ENCODE data around the gene SIX5.
A peak's percentile ranks its signal among the peaks of the same experiment; 100 is the strongest.

DNA sequence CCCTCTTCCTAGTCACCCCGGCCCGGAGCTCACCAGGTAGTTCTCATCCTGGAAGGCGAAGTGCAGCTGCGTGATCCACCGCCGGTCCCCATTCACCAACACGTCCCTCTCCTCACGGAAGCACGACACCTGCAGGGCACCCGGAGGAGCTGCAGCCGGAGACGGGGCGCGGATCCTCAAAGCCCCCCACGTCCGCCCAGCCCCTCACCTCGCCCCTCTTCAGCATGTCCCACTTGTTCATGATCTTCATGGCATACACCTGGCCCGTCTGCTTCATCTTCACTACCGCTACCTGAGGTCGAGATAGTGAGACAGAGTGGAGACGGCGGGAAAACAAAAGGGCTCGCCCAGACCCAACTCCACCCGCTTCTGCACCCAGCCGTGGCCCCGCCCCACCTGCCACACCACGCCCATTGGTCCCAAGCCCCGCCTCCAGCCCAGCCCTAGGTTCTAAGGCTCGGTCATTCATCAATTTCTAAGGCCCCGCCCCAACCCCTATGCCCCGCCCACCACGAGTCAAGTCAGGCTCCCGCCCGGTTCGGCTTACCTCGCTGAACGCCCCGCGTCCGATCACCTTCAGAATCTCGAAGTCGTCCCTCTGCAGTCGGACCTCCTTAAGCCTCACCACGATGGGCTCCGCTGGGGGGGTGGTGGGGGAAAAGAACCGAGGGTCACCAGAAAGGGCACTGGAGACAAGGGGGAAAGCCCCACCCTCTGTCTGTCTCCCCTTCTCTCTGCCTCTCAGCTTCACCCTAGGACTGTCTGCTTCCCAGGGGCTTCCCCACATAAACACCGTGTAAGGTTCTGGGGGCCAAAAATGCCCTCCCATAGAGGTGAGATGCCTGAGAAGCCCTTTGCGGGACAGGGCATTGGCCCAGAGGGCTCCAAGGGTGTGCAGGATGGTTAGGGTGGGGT, 10.4 kb upstream of the SIX5 start:
- TF ChIP-seq, protein P1, sequence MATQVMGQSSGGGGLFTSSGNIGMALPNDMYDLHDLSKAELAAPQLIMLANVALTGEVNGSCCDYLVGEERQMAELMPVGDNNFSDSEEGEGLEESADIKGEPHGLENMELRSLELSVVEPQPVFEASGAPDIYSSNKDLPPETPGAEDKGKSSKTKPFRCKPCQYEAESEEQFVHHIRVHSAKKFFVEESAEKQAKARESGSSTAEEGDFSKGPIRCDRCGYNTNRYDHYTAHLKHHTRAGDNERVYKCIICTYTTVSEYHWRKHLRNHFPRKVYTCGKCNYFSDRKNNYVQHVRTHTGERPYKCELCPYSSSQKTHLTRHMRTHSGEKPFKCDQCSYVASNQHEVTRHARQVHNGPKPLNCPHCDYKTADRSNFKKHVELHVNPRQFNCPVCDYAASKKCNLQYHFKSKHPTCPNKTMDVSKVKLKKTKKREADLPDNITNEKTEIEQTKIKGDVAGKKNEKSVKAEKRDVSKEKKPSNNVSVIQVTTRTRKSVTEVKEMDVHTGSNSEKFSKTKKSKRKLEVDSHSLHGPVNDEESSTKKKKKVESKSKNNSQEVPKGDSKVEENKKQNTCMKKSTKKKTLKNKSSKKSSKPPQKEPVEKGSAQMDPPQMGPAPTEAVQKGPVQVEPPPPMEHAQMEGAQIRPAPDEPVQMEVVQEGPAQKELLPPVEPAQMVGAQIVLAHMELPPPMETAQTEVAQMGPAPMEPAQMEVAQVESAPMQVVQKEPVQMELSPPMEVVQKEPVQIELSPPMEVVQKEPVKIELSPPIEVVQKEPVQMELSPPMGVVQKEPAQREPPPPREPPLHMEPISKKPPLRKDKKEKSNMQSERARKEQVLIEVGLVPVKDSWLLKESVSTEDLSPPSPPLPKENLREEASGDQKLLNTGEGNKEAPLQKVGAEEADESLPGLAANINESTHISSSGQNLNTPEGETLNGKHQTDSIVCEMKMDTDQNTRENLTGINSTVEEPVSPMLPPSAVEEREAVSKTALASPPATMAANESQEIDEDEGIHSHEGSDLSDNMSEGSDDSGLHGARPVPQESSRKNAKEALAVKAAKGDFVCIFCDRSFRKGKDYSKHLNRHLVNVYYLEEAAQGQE (IDR thresholded peaks at IDR 0.05) = no peak
- TF ChIP-seq CTCF (IDR thresholded peaks at IDR 0.05) = peak; percentile 74
- no peak for TF ChIP-seq EP300 (IDR thresholded peaks at IDR 0.05)
- no peak for TF ChIP-seq ESRRA (IDR thresholded peaks at IDR 0.05; ENCODE audit: borderline replicate concordance, low read length)
- TF ChIP-seq ZNF302 (CRISPR knock-in tag; IDR thresholded peaks at IDR 0.05) = no peak
- TF ChIP-seq KDM5A (IDR thresholded peaks at IDR 0.05) = no peak
- TF ChIP-seq PHF8 (IDR thresholded peaks at IDR 0.05; ENCODE audit: borderline replicate concordance, low read depth) = no peak
- TF ChIP-seq RFX5 (IDR thresholded peaks at IDR 0.05) = no peak
- TF ChIP-seq RNF2 (IDR thresholded peaks at IDR 0.05; ENCODE audit: borderline replicate concordance, low read depth) = no peak
- no peak for TF ChIP-seq POLR2A (IDR thresholded peaks at IDR 0.05; ENCODE audit: low read length)
- no peak for TF ChIP-seq RCOR1 (IDR thresholded peaks at IDR 0.05; ENCODE audit: low read depth, low read length)

Measured in A549 (cell line).